Measurements from ENCODE around the gene MTFP1.
"Not testable (repeated sequence)": the region's sequence is repeated elsewhere in the genome, so short reads cannot be mapped to it uniquely, and the experiment has no call there.

Gene MTFP1

DNA sequence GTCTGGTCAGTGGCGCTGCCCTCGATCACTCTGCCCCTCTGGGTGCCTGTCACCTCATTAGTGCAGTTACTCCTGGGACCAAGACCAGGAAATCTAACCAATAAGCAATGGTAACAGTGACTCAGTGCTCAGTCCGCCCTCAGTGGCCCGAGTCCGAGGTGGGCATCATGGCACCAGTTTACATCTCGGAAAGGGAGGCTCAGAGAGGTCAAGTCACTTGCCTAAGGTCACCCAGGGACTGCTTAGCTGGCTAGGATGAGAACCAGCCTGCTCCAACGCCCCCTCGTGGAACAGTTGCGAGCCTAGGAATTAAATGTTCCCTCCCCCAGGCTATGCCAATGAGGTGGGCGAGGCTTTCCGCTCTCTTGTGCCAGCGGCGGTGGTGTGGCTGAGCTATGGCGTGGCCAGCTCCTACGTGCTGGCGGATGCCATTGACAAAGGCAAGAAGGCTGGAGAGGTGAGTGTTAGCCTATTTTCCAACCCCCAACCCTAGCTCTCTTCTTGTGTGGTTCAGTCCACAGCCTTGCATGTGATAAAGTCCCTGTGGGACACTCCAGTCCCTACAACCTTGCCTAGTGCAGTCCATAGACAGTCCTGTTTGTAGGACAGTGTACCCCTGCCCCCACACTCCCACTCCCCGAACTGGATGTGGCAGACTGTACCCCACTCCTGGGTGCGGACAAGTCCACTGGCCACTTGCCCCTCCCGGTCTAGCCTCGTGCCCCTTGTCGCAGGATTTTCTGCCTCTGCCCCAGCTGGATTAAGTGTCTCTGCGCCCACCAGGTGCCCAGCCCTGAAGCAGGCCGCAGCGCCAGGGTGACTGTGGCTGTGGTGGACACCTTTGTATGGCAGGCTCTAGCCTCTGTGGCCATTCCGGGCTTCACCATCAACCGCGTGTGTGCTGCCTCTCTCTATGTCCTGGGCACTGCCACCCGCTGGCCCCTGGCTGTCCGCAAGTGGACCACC lies 1.1 kb downstream of the MTFP1 start:
- DNase-seq: peak; percentile 32 to 42

GRCh38 chr22:30427871-30428270 lies 2.3 kb downstream of the MTFP1 start:
- DNase-seq: no peak

DNA sequence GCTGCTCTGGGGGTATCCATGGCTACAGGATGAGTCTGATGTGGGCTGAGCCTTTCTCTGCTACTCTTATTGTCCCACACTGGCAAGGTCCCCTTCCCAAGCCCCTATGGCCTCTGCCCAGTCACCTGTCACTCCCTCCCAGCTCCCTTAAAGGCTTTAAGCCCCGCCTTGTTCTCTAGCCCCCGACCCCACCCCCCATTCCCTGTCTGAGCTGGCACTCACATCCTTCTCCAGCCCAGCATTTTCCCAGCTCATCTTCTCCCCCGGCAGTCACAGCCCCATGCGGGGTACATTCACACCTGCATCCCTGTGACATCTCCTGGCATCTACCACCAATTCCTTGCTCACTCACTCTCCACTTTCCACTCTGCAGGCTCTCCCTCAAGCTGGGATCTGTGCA lies 4.3 kb downstream of the MTFP1 start:
- no peak for DNase-seq

DNA sequence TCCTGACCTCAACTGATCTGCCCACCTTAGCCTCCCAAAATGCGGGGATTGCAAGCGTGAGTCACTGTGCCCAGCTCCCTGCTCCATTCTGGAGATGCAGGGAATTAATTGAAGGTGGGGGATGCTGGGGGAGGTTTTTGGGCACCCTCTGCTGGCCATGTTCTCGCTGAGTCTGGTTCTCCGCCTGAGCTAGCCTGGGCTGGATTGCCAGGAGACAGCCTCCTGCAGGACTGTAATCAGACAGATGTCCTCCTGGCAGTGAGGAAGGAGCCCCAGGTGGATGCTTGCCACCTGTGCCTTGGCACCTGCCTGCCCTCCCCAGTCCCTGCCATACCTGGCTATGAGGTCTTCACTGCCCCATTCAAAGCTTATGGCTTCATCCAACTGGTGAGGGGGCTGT lies 5.4 kb downstream of the MTFP1 start:
- no peak for DNase-seq

DNA sequence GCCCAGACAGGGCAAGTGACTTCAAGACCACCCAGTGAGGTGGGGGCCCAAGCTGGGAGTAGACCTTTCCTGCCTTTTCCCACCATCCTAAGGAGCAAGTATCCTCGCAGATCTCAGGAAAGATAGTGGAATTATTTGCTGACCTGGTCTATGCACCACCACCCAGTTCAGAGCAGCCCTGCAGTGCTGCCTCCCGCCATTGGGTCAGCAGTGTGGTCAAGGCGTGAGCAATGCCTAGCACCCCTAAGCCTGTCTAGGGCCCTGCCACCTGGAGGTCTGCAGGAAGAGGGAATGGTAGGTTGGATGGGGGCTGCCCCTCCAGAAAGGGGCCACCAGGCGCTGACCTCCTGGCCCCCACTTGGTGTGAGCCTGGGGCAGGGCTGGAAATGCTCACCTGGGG lies 6.5 kb downstream of the MTFP1 start:
- no peak for DNase-seq

DNA sequence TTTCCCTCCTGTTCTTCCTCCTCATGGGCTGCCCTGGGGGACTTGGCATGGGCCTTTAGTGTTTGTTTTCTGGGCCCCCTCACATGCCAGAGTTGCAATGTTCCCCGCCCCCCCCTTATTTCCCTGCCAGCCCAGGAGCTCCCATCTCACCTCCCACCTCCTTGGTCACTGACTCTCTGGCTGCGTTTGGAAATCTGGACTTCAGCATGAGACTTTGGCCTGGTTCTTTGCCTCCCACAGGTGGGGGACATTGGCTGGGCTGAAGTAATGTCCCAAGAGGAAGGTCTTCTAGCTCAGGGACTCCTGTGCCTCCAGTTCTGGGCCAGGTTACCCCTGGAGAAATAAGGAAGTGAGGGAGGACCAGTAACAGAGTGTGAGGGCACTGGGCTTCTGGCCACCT lies 7.0 kb downstream of the MTFP1 start:
- no peak for DNase-seq

- no peak for DNase-seq
Measured at GRCh38 chr22:30433227-30433626, 7.7 kb downstream of the MTFP1 start.

- no peak for DNase-seq
Measured at GRCh38 chr22:30433773-30434172, 8.2 kb downstream of the MTFP1 start.

DNA sequence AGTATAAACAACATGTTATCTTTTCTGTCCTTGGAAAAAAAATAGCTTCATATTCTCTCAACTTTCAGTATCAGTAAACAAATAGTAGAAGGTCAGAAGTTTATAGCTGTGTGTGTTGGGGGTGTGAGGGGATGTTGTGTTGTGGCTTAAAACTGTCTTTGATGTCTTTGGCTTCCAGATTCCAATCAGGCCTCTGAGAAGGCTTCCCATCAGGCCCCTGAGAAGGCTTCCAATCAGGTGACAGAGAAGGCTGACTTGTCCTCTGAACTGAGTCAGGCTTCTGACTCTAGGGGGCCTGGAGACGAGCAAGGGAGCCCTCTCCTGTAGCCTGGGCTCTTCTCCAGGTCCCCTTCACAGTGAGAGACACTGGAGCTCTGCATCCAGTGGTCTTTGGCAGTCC lies 9.3 kb downstream of the MTFP1 start:
- no peak for DNase-seq

DNA sequence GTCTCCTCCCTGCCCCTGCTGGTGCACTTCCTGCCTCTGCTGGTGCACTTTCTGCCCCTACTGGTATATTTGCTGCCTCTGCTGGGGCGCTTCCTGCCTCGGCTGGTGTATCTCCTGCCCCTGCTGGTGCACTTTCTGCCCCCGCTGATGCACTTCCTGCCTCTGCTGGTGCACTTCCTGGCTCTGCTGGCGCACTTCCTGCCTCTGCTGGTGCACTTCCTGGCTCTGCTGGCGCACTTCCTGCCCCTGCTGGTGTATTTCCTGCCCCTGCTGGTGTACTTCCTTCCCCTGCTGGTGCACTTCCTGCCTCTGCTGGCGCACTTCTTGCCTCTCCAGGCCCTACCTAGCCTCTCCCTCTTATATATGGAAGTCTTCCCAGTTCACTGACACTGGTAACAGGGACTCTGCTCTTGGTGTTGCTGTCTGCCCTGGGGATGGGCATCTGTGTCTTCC lies 10.1 kb downstream of the MTFP1 start:
- no peak for DNase-seq

- no peak for DNase-seq
Measured at GRCh38 chr22:30436196-30436595, 10.6 kb downstream of the MTFP1 start.

- no peak for DNase-seq
Measured at GRCh38 chr22:30438559-30438958, 13.0 kb downstream of the MTFP1 start.

DNA sequence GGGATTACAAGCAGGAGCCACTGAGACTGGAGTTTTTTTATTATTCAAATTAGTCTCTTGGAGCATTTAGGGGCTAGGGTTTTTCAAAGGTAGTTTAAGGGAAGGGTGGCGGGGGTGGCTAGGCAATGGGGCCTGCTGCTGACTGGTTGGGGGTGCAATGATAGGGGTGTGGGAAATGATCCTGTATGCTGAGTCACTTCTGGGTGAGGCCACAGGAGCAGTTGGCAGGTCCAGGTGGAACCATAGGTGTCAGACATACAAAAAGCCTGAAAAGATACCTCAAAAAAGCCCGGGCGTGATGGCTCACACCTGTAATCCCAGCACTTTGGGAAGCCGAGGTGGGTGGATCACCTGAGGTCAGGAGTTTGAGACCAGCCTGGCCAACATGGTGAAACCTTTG lies 13.7 kb downstream of the MTFP1 start:
- DNase-seq: no peak

GRCh38 chr22:30439836-30440235 lies 14.3 kb downstream of the MTFP1 start:
- DNase-seq: no peak

GRCh38 chr22:30441088-30441487 lies 15.5 kb downstream of the MTFP1 start:
- DNase-seq: no peak

DNA sequence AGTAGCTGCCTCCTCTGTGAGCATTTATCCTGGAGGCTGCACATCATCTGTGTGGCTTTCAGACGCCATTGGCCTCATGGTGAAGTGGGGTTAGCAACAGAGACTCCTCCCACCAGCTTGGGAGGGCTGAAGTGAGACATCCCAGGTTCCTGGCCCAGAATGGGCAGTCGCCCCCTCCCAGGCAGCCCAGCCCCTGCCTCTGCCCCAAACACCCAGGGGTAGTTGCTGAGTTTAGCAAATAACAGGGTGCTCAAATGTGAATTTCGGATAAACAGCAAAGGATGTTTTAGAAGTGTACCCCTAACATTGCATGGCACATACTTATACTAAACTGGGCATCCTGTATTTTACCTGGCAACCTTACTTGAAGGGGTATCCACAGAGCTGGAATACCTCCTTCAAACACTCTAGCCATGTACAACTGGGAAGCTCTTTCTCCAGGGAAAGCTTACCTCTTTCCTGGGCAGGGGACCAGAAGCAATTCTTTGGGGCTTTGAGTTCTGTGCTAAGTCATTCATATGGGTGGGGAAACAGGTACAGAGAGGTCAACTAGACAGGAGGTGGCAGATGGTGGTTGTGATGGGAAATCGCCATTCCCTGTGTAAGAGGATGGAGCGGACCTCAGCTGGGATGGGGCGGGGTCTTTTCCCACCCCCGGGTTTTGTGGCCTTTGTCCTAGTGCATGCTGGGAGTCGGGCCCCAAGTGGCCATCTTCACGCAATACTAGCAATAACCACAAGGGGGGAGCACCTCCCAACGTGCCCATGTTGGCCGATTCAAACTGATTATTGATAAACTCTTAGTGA lies 19.3 kb downstream of the MTFP1 start:
- DNase-seq: peak; percentile 61 to 65

DNA sequence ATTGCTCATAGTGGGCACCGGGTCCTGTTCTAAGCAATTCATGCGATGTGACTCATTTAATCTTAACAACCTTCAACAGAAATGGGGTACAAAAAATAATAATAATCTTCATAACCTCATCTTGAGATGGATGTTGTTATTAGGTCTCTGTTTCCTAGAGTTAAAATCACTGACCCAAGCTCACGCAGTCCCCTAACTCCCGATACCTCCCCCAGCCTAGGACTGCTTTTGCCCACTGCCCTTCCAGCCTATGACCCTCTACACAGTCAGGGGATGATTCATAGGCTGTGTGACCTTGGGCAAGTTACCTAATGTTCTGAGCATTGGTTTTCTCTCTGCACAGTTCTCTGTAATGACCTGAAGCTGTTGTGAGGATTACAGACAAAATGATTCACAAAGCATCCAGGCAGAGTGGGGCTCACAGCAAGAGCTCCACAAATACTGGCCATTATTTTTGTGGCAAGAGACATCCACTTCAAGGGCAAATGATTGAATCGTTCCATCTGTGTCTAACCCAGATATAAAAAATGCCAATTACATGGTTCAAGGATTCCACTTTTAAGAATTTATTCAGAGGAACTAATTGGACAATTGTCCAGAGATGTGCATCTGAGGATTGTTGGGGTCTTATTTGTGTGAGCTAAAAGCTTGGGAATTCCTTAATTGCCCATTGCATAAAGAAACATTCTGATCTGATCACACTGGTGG lies 20.0 kb downstream of the MTFP1 start:
- no peak for DNase-seq

DNA sequence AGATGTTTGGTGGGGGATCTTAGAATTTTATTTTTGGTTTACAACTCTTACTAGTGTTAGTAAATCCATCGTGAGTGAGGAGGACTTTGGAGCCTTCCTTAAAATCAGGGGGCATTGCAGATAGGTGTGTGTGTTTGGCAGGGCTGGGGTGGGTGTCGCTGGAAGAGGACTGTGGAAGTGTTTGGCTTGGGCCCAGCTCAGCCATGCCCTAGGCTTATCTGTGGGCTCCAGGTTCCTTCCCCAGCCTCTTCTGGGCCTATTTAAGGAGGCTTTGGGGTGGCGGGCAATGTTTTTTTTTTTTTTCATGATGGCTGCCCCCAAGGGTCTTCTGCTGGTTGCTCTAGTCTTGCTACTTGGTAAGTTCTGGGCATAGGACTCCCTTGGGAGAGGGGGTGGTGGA lies 22.1 kb downstream of the MTFP1 start:
- DNase-seq: no peak

DNA sequence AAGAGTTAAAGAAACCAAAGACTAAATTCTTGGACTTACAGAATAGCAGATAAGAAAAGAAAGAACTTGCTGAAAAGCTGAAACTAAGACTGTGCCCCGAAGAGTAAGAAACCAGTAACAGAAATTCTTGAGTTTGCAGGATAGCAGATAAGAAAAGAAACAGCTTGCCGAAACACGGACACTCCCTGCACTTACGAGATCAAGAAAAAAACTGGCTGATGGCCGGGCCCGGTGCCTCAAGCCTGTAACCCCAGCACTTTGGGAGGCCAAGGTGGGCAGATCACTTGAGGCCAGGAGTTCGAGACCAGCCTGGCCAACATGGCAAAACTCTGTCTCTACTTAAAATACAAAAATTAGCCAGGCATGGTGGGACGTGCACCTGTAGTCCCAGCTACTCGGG lies 25.9 kb downstream of the MTFP1 start:
- not testable (repeated sequence) for DNase-seq

DNA sequence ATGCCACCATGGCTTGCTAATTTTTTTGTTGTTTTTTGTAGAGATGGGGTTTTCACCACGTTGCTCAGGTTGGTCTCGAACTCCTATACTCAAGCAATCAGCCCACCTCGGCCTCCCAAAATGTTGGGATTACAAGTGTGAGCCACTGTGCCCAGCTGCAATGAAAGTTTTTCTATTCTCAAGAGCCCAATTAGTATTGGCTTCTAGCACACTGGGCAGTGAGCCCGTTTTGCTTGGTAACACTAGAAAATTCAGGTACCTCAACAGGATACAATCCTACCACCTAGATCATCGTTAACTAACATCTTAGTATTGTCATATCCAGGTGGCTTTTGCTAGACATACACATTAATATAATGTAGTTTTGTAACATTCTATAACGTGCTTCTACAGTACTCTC lies 27.3 kb downstream of the MTFP1 start:
- DNase-seq: no peak

GRCh38 chr22:30453731-30454510 lies 28.4 kb downstream of the MTFP1 start:
- DNase-seq: no peak

GRCh38 chr22:30455075-30455840 lies 29.7 kb downstream of the MTFP1 start:
- DNase-seq: no peak
